Glomerular visceral epithelial cell (primary cell): Measurements from ENCODE around the gene FAM236D.
"Not testable (repeated sequence)": the region's sequence is repeated elsewhere in the genome, so short reads cannot be mapped to it uniquely, and the experiment has no call there.

ENCODE experiments used
- DNase-seq: peaks from one replicate; pipeline ENCODE4 v3.0.0-alpha.2; 2016; ENCODE audit errors: extremely low spot score

FAM236D gene

GRCh38 chrX:72808110-72808509, at the start of gene FAM236D:
Gene FAM236D (minus strand): TSS chrX:72808210. CDS start chrX:72808110, 100 bp downstream.
- not testable (repeated sequence) for DNase-seq

DNA sequence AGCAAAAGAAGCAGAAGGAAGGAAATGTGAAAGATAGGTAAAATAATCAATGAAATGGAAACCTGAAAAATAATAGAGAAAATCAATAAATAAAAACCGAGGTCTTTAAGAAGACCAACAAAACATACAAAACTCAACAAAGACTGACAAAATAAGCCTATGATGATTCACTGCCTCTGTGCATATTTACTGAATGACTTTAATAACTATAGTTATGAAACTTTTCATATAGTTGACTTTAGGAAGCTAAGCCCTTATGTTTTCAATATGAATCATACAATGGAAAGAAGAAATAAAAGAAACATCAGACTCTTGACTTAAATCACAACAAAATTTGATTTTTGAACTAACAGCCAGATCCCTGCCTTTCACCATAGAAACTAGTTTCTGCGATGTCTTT, 29.5 kb upstream of the FAM236D start:
- DNase-seq: not testable (repeated sequence)

DNA sequence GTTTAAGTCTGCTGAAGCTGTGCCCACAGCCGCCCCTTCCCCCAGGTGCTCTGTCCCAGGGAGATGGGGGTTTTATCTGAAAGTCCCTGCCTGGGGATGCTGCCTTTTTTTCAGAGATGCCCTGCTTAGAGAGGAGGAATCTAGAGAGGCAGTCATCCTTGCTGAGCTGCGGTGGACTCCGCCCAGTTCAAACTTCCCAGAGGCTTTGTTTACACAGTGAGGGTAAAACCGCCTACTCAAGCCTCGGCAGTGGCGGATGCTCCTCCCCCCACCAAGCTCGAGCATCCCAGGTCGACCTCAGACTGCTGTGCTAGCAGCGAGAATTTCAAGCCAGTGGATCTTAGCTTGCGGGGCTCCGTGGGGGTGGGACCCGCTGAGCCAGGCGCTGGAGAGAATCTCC, 22.7 kb upstream of the FAM236D start:
- not testable (repeated sequence) for DNase-seq

- DNase-seq: not testable (repeated sequence)
Measured at GRCh38 chrX:72790390-72790789, 17.6 kb downstream of the FAM236D start.

DNA sequence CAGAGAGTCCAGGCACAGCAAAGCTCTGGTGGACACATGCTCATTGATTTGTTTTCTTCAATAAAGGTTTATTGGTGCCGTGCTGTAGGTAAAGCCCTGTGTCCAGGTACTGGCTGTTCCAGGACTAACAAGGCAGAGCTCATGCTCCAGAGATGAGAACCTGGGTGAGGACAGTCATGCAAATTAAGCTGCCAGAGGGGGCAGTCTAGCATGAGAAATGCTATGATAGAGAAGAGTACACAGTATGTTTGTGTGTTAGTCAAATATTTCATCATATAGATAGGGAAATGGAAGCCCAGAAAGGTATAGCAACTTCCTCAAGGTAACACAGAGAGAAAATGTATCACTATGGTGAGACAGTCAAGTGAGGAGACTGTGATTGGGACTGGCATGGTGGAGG, 19.9 kb downstream of the FAM236D start:
- not testable (repeated sequence) for DNase-seq

DNA sequence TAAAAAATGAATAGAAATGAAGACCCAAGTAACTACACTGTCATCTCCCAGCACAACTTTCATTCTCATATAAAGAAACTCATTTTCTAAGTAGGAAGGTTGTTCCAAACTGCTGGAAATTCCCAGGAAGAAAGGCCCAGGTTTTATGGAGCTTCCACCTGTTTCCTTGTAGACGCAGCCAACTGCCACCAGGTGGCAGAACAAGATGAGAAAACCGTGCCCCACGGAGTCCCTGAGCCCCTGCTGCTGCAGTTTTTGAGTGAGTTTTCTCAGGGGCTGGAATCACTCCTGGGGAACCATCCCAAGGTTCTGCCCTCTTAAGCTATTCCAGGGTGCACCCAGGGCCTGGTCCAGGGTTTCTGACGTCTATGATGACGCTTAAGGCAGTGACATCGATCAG, 24.0 kb downstream of the FAM236D start:
- DNase-seq: not testable (repeated sequence)

- not testable (repeated sequence) for DNase-seq
Measured at GRCh38 chrX:72783365-72783936, 24.6 kb downstream of the FAM236D start.

GRCh38 chrX:72782560-72782959, 25.4 kb downstream of the FAM236D start, which contains the start of gene FAM236B:
Gene FAM236B (minus strand): TSS chrX:72782660. CDS start chrX:72782560, 100 bp downstream.
- not testable (repeated sequence) for DNase-seq

GRCh38 chrX:72778146-72778545, 29.9 kb downstream of the FAM236D start:
- DNase-seq: not testable (repeated sequence)

DNA sequence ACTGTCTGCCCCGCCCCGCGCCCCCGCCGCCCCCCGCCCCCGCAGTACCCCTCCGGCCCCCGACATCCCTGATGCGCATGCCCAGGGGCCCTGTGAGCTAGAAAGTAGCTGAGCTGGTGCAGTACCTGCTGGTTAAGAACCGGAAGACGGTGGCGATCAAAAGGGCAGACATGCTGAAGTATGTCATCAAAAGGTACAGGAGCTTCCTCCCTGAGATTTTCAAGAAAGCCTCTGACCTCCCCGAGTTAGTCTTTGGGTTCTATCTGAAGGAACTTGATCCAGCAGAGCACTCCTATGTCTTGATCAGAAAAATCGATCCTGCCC, 30.6 kb downstream of the FAM236D start:
- not testable (repeated sequence) for DNase-seq

- DNase-seq: not testable (repeated sequence)
Measured at GRCh38 chrX:72776653-72777466, 31.1 kb downstream of the FAM236D start, which contains the start of gene DMRTC1B. Gene DMRTC1B (plus strand): TSS chrX:72776890. CDS start chrX:72845136, 68,246 bp downstream.

- not testable (repeated sequence) for DNase-seq
Measured at GRCh38 chrX:72760454-72760853, 47.6 kb downstream of the FAM236D start.
